ENCODE measurements around the gene COL19A1.
"Not testable (repeated sequence)": the region's sequence is repeated elsewhere in the genome, so short reads cannot be mapped to it uniquely, and the experiment has no call there.

The COL19A1 gene

GRCh38 chr6:69866351-69866769 lies at the start of gene COL19A1:
Gene COL19A1 (plus strand): TSS chr6:69866556. CDS start chr6:69879568, 13,012 bp downstream.
- peak; percentile 25 for DNase-seq

GRCh38 chr6:69816569-69816968 lies 49.8 kb upstream of the COL19A1 start:
- no peak for DNase-seq

- no peak for DNase-seq
These were observed 49.0 kb upstream of the COL19A1 start for GRCh38 chr6:69817358-69817757.

- no peak for DNase-seq
These were observed 48.0 kb upstream of the COL19A1 start for GRCh38 chr6:69818223-69818930.

- no peak for DNase-seq
These were observed 47.2 kb upstream of the COL19A1 start for GRCh38 chr6:69819138-69819537.

- no peak for DNase-seq
These were observed 46.3 kb upstream of the COL19A1 start for GRCh38 chr6:69820018-69820417.

- DNase-seq = no peak
These were observed 45.9 kb upstream of the COL19A1 start for GRCh38 chr6:69820438-69820837.

GRCh38 chr6:69824355-69824754 lies 42.0 kb upstream of the COL19A1 start:
- DNase-seq = not testable (repeated sequence)

- no peak for DNase-seq
These were observed 40.5 kb upstream of the COL19A1 start for GRCh38 chr6:69825904-69826303.

GRCh38 chr6:69827276-69827893 lies 39.0 kb upstream of the COL19A1 start:
- no peak for DNase-seq

- DNase-seq = no peak
These were observed 33.8 kb upstream of the COL19A1 start for GRCh38 chr6:69832558-69832957.

GRCh38 chr6:69835414-69836179 lies 30.8 kb upstream of the COL19A1 start:
- no peak for DNase-seq

- DNase-seq = no peak
These were observed 24.5 kb upstream of the COL19A1 start for GRCh38 chr6:69841862-69842261.

GRCh38 chr6:69843189-69843588 lies 23.2 kb upstream of the COL19A1 start:
- no peak for DNase-seq

- no peak for DNase-seq
These were observed 20.0 kb upstream of the COL19A1 start for GRCh38 chr6:69846312-69846711.

- no peak for DNase-seq
These were observed 19.4 kb upstream of the COL19A1 start for GRCh38 chr6:69846770-69847491.

- DNase-seq = no peak
These were observed 18.9 kb upstream of the COL19A1 start for GRCh38 chr6:69847492-69847788.

GRCh38 chr6:69848552-69848951 lies 17.8 kb upstream of the COL19A1 start:
- no peak for DNase-seq

GRCh38 chr6:69852706-69853105 lies 13.7 kb upstream of the COL19A1 start:
- no peak for DNase-seq

GRCh38 chr6:69861986-69862385 lies 4.4 kb upstream of the COL19A1 start:
- no peak for DNase-seq

- no peak for DNase-seq
These were observed 2.6 kb upstream of the COL19A1 start for GRCh38 chr6:69863766-69864165.

- DNase-seq = no peak
These were observed 1.2 kb upstream of the COL19A1 start for GRCh38 chr6:69865126-69865525.

Data from stimulated activated CD4-positive, alpha-beta T cell treated with anti-CD3 and anti-CD28 coated beads, Interleukin-4, amount 100 ng/mL, for 1 hour (primary cell).